Ovary (tissue), 9 donors: ENCODE data around the gene PRLH. TPM values are rescaled to one million over a fixed set of nuclear protein-coding genes. Genes with fewer than 3 reads are reported as not detected.

Experiments used
- DNase-seq, 5 donors: peaks; one replicate each; pipeline ENCODE4 v3.0.0-alpha.2; 2019 to 2020
- H3K27ac ChIP-seq, 2 donors: fragments of 200-600 bp; one replicate each; pipeline versions ENCODE4 v1.5.1 to v1.8.0; 2019 to 2022
- H3K27me3 ChIP-seq: fragments of 200-600 bp; one replicate; pipeline ENCODE4 v1.8.0; 2022
- H3K36me3 ChIP-seq: fragments of 200-600 bp; sonication (generic); one replicate; pipeline ENCODE4 v1.5.1; 2019
- H3K4me1 ChIP-seq: one replicate; pipeline ENCODE4 v1.8.1; 2013; ENCODE audit warnings: mild to moderate bottlenecking, moderate library complexity; ENCODE audit not compliant: insufficient read depth
- H3K4me3 ChIP-seq: fragments of 200-600 bp; sonication (generic); one replicate; pipeline ENCODE4 v1.5.1; 2017
- H3K9me3 ChIP-seq, 2 donors: fragments of 200-600 bp in 1 of 2; sonication (generic) in 1 of 2; one replicate each; pipeline versions ENCODE4 v1.5.1 to v1.8.1; 2013 to 2019; ENCODE audit warnings: mild to moderate bottlenecking in 1 of 2, moderate library complexity in 1 of 2
- CTCF ChIP-seq, 3 donors: fragments of 450-650 bp in 2 of 3; fragments of 200-600 bp in 1 of 3; IDR thresholded peaks; one replicate each; pipeline versions ENCODE4 v1.5.1 to v1.8.0; 2016 to 2022; ENCODE audit warnings: antibody characterized with exemption in 3 of 3, mild to moderate bottlenecking in 1 of 3
- EP300 ChIP-seq: sonication (generic); formaldehyde crosslinking; IDR thresholded peaks from one replicate; pipeline ENCODE4 v1.6.1; 2017; ENCODE audit warnings: antibody characterized with exemption
- POLR2A ChIP-seq: fragments of 450-650 bp; IDR thresholded peaks from one replicate; pipeline ENCODE4 v1.6.1; 2017; ENCODE audit warnings: antibody characterized with exemption, mild to moderate bottlenecking, moderate library complexity
- WGBS, 3 donors: extraction: QIAGEN DNeasy Blood & Tissue Kit in 1 of 3; methylation state at CpG; one replicate each; pipeline versions ENCODE4 v1.1.5 to v1.1.7; 2013 to 2017; 5-methylcytosine and 5-hydroxymethylcytosine counted together
- intact Hi-C, 4 donors: fragments of 100-400 bp; cut with DNase I; formaldehyde crosslinking; loops; one replicate each; pipeline versions ENCODE4 v1.11.0 to v1.15.1; 2022 to 2023
- polyA plus RNA-seq, 2 donors: library from polyadenylated mRNA; stranded (reverse); fragments of 200-250 nt in 1 of 2; fragments of 350-450 nt in 1 of 2; fragmentation: Illumina TruSeq in 1 of 2; extraction: RNeasy Lipid Tissue Mini Kit (QIAGEN cat#74804) in 1 of 2; gene quantifications; one replicate each; pipeline ENCODE4 v1.2.3, GENCODE V29; 2013 to 2014
- total RNA-seq, 7 donors: library from RNA; depleted of rRNA in 2 of 7; stranded (reverse); fragments of >200 nt in 2 of 7; fragmentation: NEBNext Ultra II Directional in 3 of 7; extraction: Animal tissue kit (Norgen Biotek cat#: 25700) in 3 of 7; gene quantifications; one replicate each; pipeline versions ENCODE4 v1.1.0 to v1.2.4, GENCODE V29; 2016 to 2023
- donor health status: DM: no; HTN: no; CAD: no; lungs with moderate emphysema.
- donor health status: DM: no; HTN: no; CAD: no.
- donor health status: Bipolar disorder and iron deficiency.
- donor health status: DM: yes; HTN: yes; CAD: no.
- donor health status: DM: no; HTN: no; CAD: no.
- donor health status: DM: yes; HTN: yes; CAD: no.

Gene PRLH
- total and polyA plus RNA-seq, 9 donors = not detected

DNA sequence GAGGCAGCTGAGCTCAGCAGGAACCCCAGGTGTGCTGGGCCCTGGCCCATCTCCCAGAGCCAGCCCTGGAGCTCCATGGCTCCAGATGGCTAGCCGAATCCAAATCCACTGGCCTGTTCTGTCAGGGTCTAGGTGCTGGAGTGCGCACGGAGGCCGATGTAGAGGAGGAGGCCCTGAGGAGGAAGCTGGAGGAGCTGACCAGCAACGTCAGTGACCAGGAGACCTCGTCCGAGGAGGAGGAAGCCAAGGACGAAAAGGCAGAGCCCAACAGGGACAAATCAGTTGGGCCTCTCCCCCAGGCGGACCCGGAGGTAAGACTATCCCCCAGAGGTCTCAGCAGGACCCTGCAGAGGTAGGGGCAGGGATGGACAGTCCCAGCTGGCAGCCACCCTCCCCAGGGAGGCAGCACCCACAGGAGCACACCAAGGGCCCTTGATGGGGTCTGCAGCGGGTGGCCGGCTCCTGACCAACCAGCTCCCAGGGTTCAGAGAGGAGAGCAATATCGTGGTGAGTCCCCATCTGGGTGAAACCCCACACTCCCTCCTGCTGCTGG is 26.1 kb upstream of the PRLH start:
- H3K4me3 ChIP-seq = no peak overlapping the region
- 78 to 81% (median 78%) methylated on average over 11 to 13 of the region's 13 CpGs for WGBS, 3 donors
- TF ChIP-seq EP300 = no peak
- no peak for TF ChIP-seq CTCF (IDR thresholded peaks at IDR 0.05)
- no peak for TF ChIP-seq POLR2A
- H3K4me1 ChIP-seq = peaks cover 20% of the 10 kb centered on the region
- no peaks in the 10 kb centered on the region for H3K36me3 ChIP-seq
- no peaks in the 10 kb centered on the region for H3K9me3 ChIP-seq
- peak overlapping the region; percentile 49 for H3K27ac ChIP-seq
- intact Hi-C loops = no loop called here
- peak in 2 of 5 donors; percentile 28 to 46 for DNase-seq
- no peaks in the 10 kb centered on the region for H3K27me3 ChIP-seq

- Histone ChIP-seq H3K9me3 (no peaks in the 10 kb centered on the region), H3K36me3 (no peaks in the 10 kb centered on the region), H3K27me3 (no peaks in the 10 kb centered on the region), H3K4me1 (peaks cover 20% of the 10 kb centered on the region), H3K27ac (peak overlapping the region; percentile 49), H3K4me3 (no peak overlapping the region)
- TF ChIP-seq EP300 (no peak), CTCF (IDR thresholded peaks at IDR 0.05) (no peak), POLR2A (no peak)
- 19 to 31% (median 20%) methylated on average over 6 of the region's 6 CpGs for WGBS, 3 donors
- DNase-seq = peak; percentile 85 to 92 (median 87)
- intact Hi-C loops = no loop called here
Observed at GRCh38 chr2:237540823-237541222, 25.6 kb upstream of the PRLH start.

- Histone ChIP-seq H3K27ac (no peak overlapping the region), H3K4me1 (peaks cover 20% of the 10 kb centered on the region)
- no peak for TF ChIP-seq CTCF (IDR thresholded peaks at IDR 0.05)
- TF ChIP-seq EP300 = no peak
- TF ChIP-seq POLR2A = no peak
Observed at GRCh38 chr2:237541243-237541642, 25.1 kb upstream of the PRLH start.

DNA sequence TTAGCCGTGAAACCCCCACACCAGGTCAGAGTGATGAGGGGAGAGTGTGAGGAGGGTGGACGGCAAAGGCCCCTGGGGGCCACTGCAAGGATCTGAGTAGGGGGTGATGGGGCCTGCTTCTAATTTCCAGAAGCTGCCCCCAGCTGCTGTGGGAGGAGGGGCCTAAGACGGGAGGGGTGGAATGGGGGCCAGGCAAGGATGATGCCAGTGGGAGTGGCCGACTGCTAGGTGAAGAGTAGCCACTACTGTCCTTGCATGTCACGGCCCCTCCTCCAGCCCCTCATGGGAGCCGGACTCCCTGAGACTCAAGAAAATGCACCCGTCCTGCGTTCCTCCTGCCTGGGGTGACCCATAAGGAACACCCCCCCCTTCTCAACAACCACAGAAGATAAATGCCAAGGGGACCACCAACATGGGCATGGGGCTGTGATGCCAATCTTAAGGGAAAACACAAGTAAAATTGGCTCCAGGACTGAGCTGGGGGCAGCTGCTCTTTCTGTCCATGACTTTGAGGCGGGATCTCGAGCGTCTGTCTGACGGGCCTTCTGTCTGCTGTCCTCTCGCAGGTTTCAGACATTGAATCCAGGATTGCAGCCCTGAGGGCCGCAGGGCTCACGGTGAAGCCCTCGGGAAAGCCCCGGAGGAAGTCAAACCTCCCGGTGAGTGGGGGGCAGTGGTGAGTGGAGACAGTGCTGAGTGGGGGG is 24.2 kb upstream of the PRLH start:
- peak in 1 of 5 donors; percentile 37 for DNase-seq
- Histone ChIP-seq H3K9me3 (no peaks in the 10 kb centered on the region), H3K27ac (no peak overlapping the region), H3K36me3 (no peaks in the 10 kb centered on the region), H3K4me1 (peaks cover 20% of the 10 kb centered on the region), H3K4me3 (no peak overlapping the region), H3K27me3 (no peaks in the 10 kb centered on the region)
- TF ChIP-seq EP300 = no peak
- WGBS, 3 donors = 94 to 96% (median 95%) methylated on average over 18 of the region's 18 CpGs
- intact Hi-C loops = no loop called here

More at GRCh38 chr2:237541243-237541642, 25.1 kb upstream of the PRLH start:
- 81 to 83% (median 82%) methylated on average over 5 of the region's 5 CpGs for WGBS, 3 donors
- no peaks in the 10 kb centered on the region for H3K27me3 ChIP-seq
- H3K36me3 ChIP-seq = no peaks in the 10 kb centered on the region
- H3K9me3 ChIP-seq = no peaks in the 10 kb centered on the region
- H3K4me3 ChIP-seq = no peak overlapping the region
- DNase-seq = no peak
- intact Hi-C loops = no loop called here
